ENCODE results near the gene SUSD6.
"Not testable (repeated sequence)": the region's sequence is repeated elsewhere in the genome, so short reads cannot be mapped to it uniquely, and the experiment has no call there.

DNA sequence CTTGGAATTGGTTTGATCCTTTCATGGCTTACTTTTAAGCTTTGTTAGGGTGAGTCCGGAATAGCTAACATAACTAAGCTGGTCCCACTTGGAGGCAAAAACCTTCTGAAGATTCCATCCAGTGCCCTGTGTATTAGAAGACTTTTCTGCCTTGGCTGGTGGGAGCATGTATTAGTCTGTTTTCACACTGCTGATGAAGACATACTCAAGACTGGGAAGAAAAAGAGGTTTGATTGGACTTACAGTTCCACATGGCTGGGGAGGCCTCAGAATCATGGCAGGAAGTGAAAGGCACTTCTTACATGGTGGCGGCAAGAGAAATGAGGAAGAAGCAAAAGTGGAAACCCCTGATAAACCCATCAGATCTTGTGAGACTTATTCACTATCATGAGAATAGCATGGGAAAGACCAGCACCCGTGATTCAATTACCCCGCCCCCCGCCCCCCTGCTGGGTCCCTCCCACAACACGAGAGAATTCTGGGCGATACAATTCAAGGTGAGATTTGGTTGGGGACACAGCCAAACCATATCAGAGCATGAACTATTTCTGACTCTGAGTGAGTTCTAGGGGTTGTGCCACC, 30.9 kb downstream of the SUSD6 start:
- TF ChIP-seq, protein P1, sequence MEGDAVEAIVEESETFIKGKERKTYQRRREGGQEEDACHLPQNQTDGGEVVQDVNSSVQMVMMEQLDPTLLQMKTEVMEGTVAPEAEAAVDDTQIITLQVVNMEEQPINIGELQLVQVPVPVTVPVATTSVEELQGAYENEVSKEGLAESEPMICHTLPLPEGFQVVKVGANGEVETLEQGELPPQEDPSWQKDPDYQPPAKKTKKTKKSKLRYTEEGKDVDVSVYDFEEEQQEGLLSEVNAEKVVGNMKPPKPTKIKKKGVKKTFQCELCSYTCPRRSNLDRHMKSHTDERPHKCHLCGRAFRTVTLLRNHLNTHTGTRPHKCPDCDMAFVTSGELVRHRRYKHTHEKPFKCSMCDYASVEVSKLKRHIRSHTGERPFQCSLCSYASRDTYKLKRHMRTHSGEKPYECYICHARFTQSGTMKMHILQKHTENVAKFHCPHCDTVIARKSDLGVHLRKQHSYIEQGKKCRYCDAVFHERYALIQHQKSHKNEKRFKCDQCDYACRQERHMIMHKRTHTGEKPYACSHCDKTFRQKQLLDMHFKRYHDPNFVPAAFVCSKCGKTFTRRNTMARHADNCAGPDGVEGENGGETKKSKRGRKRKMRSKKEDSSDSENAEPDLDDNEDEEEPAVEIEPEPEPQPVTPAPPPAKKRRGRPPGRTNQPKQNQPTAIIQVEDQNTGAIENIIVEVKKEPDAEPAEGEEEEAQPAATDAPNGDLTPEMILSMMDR (IDR thresholded peaks at IDR 0.05; ENCODE audit: low read depth, low read length, poor library complexity, severe bottlenecking), result not testable (repeated sequence)
- not testable (repeated sequence) for TF ChIP-seq EZH2phosphoT487 (IDR thresholded peaks at IDR 0.05; ENCODE audit: borderline replicate concordance, low read length)

Measured in DOHH2 (cell line).